ENCODE results near the gene GBGT1. TPM values are rescaled to one million over a fixed set of nuclear protein-coding genes. Genes with fewer than 3 reads are reported as not detected.

GBGT1 gene
- total and polyA plus RNA-seq, 9 of the 15 experiments (the other 6 are each of a cell fraction or from before 2014, with no cell fraction given) = 0.55 to 25.8 (median 13.7) TPM

GRCh38 chr9:133124123-133124906, 39.4 kb downstream of the GBGT1 start (continued):
- TF ChIP-seq MGA (IDR thresholded peaks at IDR 0.05) (no peak), MLLT1 (IDR thresholded peaks at IDR 0.05) (peak; percentile 62 to 82), HLTF (IDR thresholded peaks at IDR 0.05) (0 out of 2 replicates have a peak, but pooled peaks have one; percentile 69), NCOA2 (IDR thresholded peaks at IDR 0.05; ENCODE audit: partially characterized antibody in 2 of 2) (no peak), KDM1A (IDR thresholded peaks at IDR 0.05) (peak; percentile 62 to 74; a peak in 2 of 4 replicates), PCBP2 (IDR thresholded peaks at IDR 0.05; ENCODE audit: low read depth, low read length, poor library complexity, severe bottlenecking) (no peak), NR3C1 (CRISPR knock-in tag; IDR thresholded peaks at IDR 0.05) (no peak), OTX1 (CRISPR knock-in tag; IDR thresholded peaks at IDR 0.05) (peak; percentile 76; the same call in 1 of the 2 replicates), PHB (CRISPR knock-in tag; IDR thresholded peaks at IDR 0.05) (no peak), TOE1 (IDR thresholded peaks at IDR 0.05; ENCODE audit: borderline replicate concordance) (peak; percentile 45; the same call in 1 of the 2 replicates), TOE1 (CRISPR knock-in tag; IDR thresholded peaks at IDR 0.05; ENCODE audit: borderline replicate concordance, low read depth) (no peak), POLR2B (IDR thresholded peaks at IDR 0.05; ENCODE audit: low read depth, partially characterized antibody) (peak; percentile 38), HBP1 (CRISPR knock-in tag; IDR thresholded peaks at IDR 0.05) (peak; percentile 87)

Data from K562 (cell line).